SIG-M5 (cell line): ENCODE measurements around the gene PRDX3.
A peak's percentile ranks its signal among the peaks of the same experiment; 100 is the strongest.

Experiments used
- DNase-seq: peaks from one replicate; lab custom pipeline; 2025; lab: John Stamatoyannopoulos, UW

Gene PRDX3

DNA sequence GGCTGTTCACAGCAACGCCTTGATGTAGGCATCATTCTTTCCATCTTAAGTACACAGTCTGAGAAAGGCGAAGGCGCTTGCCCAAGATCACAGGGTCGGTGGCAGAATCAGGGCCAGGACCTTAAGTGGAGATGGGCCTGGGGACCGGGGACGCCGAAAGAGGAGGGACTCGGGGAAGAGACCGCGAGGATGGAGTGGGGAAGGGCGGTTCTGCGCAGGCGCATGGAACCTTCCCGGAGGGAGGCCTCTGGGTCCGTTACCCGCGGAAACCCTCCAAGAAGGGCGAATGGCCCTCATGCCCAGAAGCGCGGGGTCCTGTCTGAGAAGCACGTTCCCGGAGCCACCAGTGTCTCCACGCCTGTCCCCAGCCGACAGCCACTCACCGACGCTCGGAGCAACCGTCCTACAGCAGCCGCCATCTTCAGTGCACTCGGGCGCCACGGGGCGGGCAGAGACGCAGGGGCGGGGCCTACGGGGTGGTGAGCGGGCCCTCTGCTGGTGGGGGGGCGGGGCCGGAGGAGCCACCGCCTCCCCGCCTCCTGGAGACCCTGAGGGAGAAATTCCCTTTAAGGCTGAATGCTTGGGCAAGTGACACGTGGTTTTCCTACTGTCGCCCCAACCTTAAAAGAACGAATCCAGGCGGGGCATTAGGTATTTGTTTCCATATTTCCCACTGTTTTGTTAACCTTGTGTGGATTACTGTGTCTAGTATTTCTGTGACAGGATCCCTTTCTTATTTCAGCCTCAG, at the start of gene PRDX3:
TSS of gene PRDX3 (minus strand) at position 441 of the 748 bp plus-strand sequence. CDS start at position 419, 22 bp downstream.
- DNase-seq, result peak; percentile 12

DNA sequence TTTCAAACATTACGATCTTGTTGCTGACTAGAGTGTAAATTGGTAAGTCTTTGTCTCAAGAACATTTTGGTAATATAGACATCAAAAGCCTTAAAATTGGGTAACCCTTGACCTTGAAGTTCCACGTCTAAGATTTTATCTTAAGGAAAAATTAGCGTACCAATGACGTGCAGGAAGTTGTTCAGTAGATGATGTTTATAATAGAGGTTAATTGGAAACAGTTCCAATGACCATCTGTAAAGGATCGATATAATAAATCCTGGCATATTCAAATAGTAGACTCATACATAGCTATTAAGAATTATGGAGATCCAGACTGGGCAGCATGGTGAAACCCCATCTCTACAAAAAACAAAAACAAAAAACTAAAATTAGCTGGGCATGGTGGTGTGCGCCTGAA, 49.2 kb upstream of the PRDX3 start:
- no peak for DNase-seq

DNA sequence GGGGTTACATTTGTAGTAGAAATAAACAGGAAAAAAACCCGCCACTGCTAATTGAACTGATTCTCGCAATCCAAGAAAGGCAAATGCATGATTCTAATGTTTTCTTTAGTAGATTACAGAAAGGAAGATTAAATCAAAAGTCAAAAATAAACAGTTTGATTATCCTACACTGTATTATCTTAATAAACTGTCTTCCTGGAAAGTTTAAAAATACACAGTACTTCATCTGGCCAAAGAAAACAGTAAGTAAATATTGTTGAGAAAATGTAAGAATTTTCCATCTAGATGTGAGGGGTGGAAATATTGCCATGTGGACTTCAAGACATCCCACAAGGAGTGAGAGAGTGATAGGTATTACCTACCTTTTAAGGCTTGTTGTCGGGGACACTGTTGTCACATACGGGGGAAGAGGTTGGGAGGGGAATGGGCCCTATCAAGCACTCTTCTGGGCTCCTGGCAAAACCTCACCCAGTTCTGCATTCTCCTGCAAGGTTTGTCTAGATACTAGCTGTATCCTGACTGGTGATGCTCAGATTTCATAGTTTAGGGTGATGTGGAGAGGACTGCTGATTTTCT, 46.6 kb upstream of the PRDX3 start:
- DNase-seq, result no peak

DNA sequence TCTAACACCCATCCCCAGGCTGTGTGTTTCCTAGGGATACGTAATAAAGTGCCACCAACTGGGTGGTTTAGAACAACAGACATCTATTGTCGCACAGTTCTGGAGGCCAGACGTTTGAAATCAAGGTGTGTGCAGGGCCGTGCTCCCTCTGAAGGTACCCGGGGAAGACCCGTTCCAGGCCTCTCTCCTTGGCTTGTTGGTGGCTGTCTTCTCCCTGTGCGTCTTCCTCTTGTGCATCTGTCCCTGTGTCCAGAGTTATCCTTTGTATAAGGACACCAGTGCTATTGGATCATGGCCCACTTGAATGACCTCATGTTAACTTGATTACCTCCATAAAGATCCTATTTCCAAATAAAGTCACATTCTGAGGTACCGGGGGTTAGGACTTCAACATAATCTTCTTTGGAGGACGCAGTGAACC, 44.4 kb upstream of the PRDX3 start:
- DNase-seq, result no peak

DNA sequence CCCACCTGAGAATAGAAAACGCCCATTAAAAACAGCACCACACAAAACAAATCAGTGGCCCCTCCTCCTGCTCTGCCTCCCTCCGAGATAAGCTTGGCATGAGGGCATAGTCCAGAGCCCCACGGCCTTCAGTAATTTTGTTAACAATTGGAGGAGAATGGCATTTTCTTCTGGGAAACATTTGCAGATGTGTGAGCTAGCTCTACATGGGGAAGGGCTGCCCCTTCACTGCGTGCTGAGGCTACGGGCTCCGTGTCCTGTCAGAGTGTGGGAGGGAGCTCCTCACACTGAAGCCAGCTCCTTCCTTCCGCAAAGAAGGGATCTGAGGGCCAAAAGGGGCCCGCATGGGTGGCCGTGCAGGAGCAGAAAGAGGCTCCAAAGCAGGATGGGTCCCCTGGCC, 43.9 kb upstream of the PRDX3 start:
- no peak for DNase-seq

DNA sequence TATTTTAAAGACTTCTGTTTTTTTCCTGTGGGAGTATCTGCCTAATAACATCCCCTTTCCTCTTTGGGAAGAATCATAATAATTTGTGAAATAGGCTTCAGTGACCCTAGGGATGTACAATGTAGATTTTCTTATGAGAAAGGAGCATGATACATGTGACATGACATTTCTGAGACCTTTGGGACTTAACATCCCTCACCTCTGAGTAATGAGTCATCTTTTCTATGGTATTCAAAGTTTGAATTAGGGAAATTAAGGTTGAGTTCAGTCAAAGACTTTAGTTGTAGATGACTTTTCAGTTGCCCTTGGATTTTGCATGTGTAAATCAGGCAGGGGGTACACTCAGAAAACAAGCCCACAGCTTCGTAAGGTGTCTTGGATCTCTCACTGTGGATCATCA, 43.1 kb upstream of the PRDX3 start:
- DNase-seq, result no peak

DNA sequence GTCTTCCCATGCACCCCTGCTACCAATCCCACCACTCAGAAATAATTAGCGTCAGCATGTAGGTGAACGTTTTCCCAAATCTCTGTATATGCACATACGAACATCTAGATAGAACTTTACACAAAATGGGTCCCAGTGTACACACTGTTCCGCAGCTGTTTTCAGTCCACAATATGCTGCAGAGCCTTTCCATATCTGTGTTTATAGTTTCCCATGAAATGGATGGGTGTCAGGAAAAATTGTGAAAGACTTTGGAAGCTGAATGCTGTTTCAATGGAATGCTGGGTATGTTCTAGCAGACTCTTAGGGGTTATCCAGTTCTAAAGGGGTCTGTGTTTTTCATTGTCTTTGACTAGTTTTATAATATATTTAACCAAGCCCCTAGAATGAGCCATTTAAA, 42.6 kb upstream of the PRDX3 start:
- no peak for DNase-seq

DNA sequence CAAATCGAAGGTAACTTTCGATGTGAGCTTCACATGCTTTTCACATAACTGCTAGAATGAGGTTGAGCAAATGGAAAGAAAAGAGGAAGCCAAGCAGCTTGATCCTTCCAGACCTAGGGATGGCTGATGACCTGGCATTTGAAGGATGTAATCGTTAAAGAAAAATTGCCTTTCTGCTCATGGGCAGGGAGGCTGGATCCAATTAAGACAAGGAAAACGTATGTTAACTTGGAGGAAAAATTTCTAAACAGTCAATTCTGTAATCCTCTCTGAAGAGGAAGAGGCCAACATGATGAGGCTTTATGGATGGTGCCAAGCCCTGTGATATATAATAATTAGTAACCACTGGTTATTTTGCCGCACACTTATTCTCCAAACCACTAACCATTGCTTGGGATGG, 41.3 kb upstream of the PRDX3 start:
- no peak for DNase-seq

DNA sequence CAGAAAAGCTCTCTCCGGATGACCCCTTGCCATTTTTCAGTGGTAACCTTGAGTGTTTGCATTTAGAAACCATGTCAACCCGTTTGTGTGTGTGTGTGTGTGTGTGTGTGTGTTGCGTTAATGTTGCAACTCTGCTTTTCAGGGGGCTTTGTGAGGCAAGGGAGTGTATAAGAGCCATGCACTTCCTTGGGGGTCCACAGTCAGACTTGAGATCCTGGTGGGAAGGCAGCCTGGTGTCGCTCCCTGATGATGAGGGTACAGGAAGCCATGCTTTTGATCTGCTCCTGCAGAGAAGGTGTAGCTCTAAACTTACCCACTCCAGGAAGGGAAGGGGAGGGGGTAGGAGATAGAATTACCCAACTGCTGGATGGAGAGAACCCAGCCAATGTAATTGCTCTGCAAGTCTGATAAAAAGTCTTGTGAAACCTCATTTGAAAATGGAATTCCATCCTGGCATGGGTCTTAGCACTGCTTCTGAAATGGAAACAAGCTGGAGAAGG, 39.4 kb upstream of the PRDX3 start:
- DNase-seq, result no peak

DNA sequence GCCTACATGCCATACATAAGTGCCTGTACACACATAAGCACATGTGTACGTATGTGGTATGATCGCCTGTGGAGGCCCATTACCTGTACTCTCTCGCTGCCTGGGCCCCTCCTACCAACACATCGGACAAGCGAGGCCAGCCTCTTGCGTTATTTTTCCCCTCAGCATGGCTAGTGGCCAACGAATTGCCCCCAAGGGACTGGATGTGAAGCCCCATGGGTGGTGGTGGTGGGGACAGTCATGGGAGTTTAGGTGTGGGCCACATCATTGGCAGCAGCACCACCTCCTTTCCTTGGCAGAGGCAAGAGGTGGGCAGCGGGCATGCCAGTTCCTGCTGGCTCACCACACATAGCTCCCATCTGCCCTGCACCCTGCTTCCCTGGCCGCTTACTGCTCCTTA, 38.8 kb upstream of the PRDX3 start:
- DNase-seq, result no peak

DNA sequence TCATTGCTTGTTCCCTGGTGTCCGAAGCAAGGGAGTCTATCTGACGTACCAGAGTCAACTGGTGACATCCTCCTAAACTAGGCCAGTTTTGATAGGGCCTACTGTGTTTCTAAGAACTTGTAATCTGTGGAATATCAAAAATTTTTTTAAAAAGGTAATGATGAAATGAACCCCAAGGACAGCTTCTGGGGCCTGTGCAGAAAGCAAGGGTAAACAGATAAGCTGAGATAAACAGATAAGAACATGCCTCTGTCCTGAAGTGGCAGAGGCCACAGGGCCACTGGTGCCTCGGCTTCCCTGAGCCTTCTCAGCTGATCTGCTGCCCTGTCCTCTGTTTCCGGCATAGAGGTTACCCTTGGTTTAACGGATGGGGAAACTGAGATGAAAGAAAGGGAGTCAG, 37.5 kb upstream of the PRDX3 start:
- no peak for DNase-seq

DNA sequence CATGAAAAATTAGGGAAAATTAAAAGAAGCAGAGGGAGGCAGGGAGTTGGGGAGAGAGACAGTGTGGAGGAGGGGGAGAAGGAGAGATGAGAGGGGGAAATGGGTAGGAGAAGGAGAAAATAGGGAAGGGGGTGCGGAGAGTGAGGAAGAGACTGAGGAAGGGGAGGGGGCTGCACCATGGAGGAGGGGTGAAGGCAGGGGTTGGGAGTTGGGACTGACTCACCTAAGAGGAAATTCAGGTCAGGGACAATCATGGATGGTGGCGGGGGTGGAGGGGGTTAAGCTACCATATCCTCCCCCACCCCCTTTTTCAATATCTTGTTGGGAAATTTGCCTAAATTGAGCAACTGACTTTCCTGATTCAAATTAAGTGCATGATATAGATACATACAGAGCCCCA, 36.8 kb upstream of the PRDX3 start:
- DNase-seq, result no peak

DNA sequence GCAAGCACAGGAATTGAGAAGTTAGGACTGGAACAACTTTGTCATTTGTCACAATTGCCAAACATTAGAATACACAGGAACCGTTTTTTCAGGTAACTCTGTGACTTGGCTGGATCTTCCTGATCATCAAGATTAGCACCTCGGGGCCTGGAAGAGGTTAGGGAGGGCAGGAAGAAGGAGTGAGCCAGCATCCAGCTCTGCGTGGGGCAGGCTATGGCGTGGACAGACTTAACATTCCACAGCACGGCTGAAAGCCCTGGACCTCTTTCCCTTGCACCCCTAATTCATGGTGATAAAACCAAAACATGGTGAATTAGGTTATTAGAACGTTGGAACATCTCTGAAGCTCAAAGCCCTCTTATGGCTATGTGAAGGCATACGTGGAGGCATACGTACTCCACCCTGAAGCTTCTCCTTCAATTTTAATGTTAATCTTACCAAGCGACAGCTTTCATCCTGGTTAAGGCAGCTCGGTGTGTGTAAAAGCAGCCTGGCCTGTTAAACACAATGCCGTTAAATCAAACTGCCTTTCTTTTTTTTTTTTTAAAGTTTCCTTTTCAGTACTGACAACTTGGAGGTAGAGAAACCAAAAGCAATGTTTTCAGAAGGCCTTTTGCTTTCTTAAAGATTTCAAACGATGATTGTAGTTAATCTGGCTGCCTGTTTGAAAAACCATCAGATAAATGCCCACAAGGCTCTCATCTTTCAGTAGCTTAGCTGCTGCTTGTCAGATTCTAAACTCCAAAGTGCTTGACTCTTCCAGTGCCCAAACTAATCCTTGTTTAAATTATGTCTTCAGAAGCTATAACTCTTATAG, 33.2 kb upstream of the PRDX3 start:
- no peak for DNase-seq

DNA sequence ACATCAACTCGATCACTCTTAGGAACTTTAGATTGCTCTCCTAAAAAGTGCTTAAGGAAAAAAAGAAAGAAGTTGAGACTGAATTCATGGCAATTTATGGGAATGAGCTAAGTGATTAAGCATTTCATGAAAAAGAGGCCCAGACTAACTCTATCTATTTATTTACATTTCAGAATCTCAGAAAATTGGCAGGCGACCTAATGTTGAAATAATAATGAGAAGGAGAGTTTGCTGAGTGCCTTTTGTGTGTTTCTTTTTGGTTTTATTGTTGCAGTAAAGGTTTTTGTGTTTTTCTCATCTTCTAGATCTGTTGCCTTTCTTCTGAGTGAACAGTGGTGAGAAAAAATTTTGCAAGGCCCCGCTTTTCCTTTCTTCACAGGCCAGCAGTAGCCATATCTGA, 32.6 kb upstream of the PRDX3 start:
- no peak for DNase-seq

DNA sequence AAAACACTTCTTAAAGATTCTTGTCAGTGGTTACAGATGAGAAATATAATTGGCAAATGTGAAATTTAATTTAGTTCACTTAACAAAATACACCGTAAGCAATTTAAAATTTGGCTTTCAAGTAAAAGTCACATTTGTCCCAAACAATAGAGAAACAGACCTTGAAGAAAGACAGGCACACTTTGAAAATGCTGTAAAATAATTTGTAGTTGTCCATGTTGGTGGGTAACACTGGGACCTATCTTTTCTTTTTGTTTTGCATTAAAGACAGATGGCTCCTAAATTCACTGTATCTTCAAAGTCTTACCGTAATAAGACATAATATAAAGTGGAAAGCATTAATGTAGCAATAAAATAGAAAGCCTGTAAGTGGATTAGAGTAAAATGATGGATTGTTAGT, 32.0 kb upstream of the PRDX3 start:
- DNase-seq, result no peak

DNA sequence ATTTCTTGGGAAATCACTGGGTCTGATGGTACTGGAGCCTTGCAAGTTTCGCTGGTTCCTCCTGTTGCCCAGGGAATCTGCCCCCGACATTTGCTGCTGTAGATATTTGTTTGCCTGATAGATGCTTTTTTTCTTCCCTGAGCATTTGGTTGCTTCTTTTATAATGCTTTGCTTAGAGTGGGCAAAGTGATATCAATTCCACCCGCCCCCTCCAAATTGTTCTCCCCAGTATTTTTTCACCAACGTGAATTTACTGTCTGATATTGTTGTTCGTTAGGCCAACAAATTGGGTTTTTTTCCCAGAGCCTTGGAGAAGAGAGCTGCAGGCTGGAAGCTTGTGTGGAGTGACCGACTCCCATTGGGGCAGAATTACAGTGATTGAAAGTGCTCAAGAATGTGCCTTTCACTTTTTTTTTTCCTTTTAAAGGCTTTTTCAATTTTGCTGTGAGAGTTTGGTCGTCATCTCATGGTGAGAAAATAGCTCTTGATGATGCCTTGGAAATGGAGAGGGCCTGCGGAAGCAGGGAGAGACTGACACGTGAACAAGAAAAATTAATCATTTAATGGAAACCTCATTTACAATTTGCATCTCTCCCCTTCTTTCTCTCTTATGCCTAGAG, 31.2 kb upstream of the PRDX3 start:
- DNase-seq, result no peak

DNA sequence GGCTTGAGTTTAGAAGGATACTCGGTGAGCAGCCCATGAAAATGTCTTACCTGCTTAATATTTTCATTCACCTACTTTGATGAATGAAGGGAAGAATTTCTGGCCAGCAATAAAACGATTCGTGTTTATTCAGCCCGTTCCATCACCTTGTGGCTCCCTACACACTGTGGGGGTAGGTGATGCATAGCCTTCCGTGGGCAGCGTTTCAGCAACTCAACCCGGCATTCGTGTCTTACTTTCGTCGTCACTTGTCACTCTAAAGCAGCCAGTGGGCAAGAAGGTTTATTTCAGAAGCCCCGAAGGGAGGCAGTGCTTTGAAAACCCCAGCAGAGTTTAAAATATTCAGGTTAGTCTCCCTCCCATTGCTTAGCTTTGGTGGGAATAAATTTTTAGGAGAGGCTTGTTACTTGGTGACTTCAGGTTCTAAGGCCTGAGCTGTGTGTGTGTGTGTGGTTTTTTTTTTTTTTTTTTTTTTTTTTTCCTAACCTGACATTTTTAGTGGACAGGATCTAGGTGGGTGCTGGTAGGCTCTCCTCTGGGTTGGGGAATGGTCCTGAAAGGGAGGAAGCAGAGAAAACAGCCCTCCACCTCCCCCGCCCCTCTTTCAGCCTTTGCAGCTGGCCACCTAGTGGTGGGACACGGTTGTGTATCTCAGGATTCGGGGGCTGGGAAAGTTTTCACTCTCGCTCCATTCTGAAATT, 30.6 kb upstream of the PRDX3 start:
- no peak for DNase-seq

DNA sequence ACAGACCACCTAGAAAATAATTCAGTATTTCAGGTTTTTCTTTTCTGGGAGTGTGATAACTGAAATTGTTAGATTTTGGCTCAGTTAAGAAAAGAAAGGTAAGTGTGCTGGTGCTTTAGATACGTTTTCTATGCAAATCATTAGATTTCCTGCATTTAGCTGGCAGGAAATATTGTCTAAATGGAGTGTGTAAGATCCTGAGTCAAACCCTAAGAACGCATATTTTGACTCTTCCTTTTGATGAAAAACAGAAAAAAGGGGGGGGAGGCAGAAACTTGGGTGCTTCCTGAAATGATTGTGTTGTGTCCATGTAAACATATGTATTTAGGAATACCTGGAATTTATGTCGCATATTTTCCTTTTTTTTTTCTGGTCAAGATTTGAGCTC, 29.9 kb upstream of the PRDX3 start:
- no peak for DNase-seq

DNA sequence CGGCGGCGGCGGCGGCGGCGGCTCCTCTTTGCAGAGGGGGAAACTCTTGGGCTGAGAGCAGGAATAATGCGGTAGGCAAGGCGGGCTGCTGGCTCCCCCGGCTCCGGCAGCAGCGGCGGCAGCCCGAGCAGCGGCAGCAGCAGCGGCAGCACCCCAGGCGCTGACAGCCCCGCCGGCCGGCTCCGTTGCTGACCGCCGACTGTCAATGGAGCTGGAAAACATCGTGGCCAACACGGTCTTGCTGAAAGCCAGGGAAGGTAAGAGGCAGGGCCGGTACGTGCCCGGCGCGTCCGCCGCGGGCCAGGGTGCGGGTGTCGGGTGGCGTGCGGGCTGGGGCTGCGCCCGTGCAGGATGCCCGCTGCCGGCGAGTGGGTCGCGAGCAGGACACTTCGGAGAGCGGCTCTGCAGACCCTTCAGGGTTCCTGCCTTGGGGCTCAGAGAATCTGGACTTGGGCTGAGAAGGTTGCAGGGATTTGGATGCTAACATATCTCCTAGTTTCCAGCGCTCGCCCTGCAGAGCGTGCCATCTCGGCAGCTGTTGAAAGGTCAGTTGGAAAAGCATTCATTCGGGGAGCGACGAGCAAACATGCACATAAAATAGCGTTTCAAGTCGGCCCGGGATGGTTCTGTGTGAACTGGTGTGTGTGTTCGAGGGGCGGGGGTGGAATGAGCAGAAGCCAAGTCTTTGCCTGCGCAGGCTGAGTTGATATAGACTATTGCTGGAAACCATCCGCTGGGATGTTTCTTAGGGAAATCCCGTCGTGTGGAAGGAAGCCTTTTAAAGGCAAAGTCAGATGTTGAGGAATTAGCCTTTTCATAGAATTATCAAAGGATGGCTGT, 29.3 kb upstream of the PRDX3 start:
- DNase-seq, result no peak

DNA sequence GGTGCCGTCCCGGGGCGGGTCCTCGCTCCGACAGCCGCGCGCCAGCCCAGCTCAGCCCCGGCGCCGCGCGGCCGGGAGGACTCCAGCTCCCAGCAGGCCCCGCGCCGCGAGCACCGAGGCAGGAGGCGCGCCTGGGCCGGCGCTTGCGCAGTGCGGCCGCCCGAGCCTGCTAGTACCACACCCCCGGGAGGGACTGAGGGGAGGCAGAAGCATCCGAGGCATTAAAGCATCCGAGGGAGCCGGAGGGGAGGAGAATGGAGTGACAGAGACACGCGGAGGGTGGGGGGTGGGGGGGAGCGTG, 28.7 kb upstream of the PRDX3 start, which contains the start of gene GRK5:
TSS of gene GRK5 (plus strand) at position 206 of the 301 bp plus-strand sequence. CDS start 347 bp downstream, outside the sequence.
- DNase-seq, result peak; percentile 16
